A549 treated with ZK216348 at 1 μM for 4 hours (cell line): ENCODE measurements around the gene FBXO8. TPM values are rescaled to one million over a fixed set of nuclear protein-coding genes. Genes with fewer than 3 reads are reported as not detected.

Source experiments
- total RNA-seq: library from RNA; stranded (reverse); fragments of 200-300 nt; extraction: Qiagen RNA extraction; gene quantifications from 5 replicates; pipeline ENCODE4 v1.2.3, GENCODE V29; 2022; ENCODE audit warnings: low read depth

Gene FBXO8, protein sequence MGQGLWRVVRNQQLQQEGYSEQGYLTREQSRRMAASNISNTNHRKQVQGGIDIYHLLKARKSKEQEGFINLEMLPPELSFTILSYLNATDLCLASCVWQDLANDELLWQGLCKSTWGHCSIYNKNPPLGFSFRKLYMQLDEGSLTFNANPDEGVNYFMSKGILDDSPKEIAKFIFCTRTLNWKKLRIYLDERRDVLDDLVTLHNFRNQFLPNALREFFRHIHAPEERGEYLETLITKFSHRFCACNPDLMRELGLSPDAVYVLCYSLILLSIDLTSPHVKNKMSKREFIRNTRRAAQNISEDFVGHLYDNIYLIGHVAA
- 7.3 to 11.6 TPM (median 9.8 TPM) in 5 replicates for total RNA-seq

DNA sequence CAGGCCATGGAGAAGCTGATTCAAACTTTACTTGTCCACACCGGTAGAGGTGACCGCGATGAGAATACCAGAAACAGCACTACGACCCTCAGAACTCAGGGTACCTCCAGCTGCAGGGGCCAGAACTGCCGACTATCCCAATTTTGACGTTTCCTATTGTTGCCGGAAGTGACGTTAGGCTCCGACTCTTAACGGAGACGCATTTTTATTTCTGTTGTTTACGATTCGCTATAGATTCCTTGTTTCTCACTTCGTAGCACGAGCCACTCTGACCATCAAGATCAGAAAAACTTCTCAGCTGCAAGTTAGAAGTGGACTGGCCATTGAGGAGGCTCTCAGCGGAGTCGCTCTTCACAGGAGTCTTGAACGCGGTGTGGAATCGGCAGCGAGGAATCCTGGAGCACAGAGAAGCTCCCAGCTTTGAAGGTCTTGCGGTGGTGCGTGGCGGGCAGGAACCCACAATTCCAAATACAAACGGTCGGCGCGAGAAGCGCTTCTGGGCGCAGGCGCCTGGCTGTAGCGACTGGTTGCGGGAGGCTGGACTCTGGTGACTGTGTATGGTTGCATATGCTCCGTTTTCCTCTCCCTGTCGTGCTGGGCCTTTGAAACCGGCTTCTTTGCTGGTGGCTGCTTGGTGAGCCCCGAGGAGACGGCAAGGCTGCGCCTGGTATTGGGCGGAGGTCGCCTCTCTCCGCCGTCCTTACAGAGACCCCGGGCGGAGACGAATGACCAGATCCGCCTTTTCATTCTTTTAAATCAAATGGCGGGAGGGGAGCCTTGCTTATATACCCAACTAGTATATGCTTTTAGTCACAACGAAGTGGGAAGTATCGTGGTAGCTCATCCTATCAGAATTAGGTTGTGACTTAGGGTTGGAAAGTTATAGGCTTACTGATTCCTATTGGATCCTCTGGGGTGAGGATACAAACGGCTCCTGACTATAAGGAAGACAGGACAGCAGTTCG is at the start of gene FBXO8, which contains the start of gene CEP44:
Gene FBXO8 (minus strand): TSS at position 161 of the 965 bp plus-strand sequence. CDS start 20,575 bp downstream, outside the sequence.
Gene CEP44 (plus strand): TSS at position 405 of the 965 bp plus-strand sequence. CDS start 15,211 bp downstream, outside the sequence.

Other genes with a start within 250 kb of the FBXO8 start
- gene CEP44, start 244 bp upstream of the FBXO8 start, total RNA-seq, result 3.9 to 6.4 TPM (median 5.6 TPM) in 5 replicates
- gene HPGD, start 238.8 kb upstream of the FBXO8 start, total RNA-seq, result 62.1 to 80.8 TPM (median 68.2 TPM) in 5 replicates